Ishikawa (cell line): ENCODE data around the gene UBAC2.

Source experiments
- CEBPB ChIP-seq: IDR thresholded peaks from 2 replicates; pipeline ENCODE4 v1.6.1; 2012
- CREB1 ChIP-seq: IDR thresholded peaks from 2 replicates; pipeline ENCODE4 v1.6.1; 2012; ENCODE audit warnings: low read depth
- EP300 ChIP-seq: IDR thresholded peaks from 2 replicates; pipeline ENCODE4 v1.6.1; 2012; ENCODE audit warnings: borderline replicate concordance
- FOXM1 ChIP-seq: IDR thresholded peaks from 2 replicates; pipeline ENCODE4 v1.6.1; 2012; ENCODE audit warnings: low read depth, borderline replicate concordance
- NFIC ChIP-seq: IDR thresholded peaks from 2 replicates; pipeline ENCODE4 v1.6.1; 2012
- RAD21 ChIP-seq: IDR thresholded peaks from 2 replicates; pipeline ENCODE4 v1.6.1; 2012; ENCODE audit warnings: low read depth
- REST ChIP-seq: IDR thresholded peaks from 2 replicates; pipeline ENCODE4 v1.6.1; 2012; ENCODE audit warnings: low read depth, mild to moderate bottlenecking
- TAF1 ChIP-seq: IDR thresholded peaks from 2 replicates; pipeline ENCODE4 v1.6.1; 2012; ENCODE audit warnings: low read depth, mild to moderate bottlenecking
- TCF12 ChIP-seq: IDR thresholded peaks from 2 replicates; pipeline ENCODE4 v1.6.1; 2012; ENCODE audit warnings: low read depth
- TEAD4 ChIP-seq: IDR thresholded peaks from 2 replicates; pipeline ENCODE4 v1.6.1; 2012
- YY1 ChIP-seq: IDR thresholded peaks from 2 replicates; pipeline ENCODE4 v1.6.1; 2012; ENCODE audit warnings: low read depth
- TF ChIP-seq, protein P1 (sequence below): IDR thresholded peaks from 2 replicates; pipeline ENCODE4 v1.6.1; 2012

GRCh38 chr13:99265821-99266426 lies 65.3 kb downstream of the UBAC2 start:
- TF ChIP-seq, protein P1, sequence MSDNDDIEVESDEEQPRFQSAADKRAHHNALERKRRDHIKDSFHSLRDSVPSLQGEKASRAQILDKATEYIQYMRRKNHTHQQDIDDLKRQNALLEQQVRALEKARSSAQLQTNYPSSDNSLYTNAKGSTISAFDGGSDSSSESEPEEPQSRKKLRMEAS, result no peak
- TF ChIP-seq TCF12 (no peak), YY1 (no peak), FOXM1 (no peak), TEAD4 (no peak), CREB1 (no peak), EP300 (no peak), CEBPB (no peak), NFIC (no peak), RAD21 (peak; percentile 74), REST (no peak), TAF1 (no peak)
